ENCODE results near the gene RNF223. TPM values are rescaled to one million over a fixed set of nuclear protein-coding genes. Genes with fewer than 3 reads are reported as not detected.

Gene RNF223
- total and polyA plus RNA-seq, 2 of the 13 experiments (the other 11 are each of a cell fraction or from before 2014, with no cell fraction given): 0.03 TPM; not detected in 1

DNA sequence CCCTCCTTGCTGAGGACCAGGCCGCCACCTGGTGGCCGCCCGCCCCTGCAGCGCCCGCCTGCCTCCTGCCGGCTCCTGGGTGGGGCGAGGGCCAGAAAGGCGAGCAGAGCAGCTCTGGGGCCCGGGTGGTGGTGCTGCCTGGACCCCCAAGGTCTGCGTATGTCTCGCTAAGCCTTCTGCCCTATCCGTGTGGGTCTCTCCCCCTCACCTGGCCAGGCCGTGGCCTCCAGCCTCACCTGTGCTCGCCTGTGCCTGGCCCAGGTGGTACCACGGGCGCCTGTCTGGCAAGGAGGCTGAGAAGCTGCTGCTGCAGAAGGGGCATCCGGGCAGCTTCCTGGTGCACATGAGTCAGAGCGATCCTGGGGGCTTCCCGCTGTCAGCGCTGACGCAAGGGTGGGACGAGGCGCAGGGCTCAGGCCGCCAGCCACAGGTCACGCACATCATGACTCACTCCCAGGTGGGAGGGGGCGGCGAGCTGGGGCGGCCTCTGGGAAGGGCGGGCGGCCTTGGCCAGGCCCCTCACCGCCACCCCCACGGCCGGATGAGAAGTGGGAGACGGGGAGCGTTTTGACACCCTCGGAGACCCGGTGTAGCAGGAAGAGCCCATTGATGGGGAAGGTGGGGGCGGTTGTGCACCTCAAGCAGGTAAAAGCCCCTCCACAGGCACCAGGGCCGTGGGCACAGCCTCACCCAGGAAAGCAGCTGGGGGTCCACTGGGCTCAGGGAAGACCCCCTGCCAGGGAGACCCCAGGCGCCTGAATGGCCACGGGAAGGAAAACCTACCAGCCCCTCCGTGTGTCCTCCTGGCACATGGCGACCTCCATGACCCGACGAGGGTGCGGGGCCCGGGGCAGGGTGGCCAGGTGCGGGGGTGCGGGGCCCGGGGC, 9.9 kb downstream of the RNF223 start (continued):
- TF ChIP-seq, protein P1, sequence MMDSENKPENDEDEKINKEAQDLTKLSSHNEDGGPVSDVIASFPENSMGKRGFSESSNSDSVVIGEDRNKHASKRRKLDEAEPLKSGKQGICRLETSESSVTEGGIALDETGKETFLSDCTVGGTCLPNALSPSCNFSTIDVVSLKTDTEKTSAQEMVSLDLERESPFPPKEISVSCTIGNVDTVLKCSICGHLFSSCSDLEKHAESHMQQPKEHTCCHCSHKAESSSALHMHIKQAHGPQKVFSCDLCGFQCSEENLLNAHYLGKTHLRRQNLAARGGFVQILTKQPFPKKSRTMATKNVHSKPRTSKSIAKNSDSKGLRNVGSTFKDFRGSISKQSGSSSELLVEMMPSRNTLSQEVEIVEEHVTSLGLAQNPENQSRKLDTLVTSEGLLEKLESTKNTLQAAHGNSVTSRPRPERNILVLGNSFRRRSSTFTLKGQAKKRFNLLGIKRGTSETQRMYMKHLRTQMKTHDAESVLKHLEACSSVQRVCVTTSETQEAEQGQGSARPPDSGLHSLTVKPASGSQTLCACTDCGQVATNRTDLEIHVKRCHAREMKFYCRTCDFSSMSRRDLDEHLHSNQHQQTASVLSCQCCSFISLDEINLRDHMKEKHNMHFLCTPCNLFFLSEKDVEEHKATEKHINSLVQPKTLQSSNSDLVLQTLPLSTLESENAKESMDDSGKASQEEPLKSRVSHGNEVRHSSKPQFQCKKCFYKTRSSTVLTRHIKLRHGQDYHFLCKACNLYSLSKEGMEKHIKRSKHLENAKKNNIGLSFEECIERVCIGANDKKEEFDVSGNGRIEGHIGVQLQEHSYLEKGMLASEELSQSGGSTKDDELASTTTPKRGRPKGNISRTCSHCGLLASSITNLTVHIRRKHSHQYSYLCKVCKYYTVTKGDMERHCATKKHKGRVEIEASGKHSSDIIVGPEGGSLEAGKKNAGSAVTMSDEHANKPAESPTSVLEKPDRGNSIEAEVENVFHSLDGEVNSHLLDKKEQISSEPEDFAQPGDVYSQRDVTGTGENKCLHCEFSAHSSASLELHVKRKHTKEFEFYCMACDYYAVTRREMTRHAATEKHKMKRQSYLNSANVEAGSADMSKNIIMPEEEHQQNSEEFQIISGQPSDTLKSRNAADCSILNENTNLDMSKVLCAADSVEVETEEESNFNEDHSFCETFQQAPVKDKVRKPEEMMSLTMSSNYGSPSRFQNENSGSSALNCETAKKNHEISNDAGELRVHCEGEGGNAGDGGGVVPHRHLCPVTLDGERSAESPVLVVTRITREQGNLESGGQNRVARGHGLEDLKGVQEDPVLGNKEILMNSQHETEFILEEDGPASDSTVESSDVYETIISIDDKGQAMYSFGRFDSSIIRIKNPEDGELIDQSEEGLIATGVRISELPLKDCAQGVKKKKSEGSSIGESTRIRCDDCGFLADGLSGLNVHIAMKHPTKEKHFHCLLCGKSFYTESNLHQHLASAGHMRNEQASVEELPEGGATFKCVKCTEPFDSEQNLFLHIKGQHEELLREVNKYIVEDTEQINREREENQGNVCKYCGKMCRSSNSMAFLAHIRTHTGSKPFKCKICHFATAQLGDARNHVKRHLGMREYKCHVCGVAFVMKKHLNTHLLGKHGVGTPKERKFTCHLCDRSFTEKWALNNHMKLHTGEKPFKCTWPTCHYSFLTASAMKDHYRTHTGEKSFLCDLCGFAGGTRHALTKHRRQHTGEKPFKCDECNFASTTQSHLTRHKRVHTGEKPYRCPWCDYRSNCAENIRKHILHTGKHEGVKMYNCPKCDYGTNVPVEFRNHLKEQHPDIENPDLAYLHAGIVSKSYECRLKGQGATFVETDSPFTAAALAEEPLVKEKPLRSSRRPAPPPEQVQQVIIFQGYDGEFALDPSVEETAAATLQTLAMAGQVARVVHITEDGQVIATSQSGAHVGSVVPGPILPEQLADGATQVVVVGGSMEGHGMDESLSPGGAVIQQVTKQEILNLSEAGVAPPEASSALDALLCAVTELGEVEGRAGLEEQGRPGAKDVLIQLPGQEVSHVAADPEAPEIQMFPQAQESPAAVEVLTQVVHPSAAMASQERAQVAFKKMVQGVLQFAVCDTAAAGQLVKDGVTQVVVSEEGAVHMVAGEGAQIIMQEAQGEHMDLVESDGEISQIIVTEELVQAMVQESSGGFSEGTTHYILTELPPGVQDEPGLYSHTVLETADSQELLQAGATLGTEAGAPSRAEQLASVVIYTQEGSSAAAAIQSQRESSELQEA (CRISPR knock-in tag; IDR thresholded peaks at IDR 0.05; ENCODE audit: not compliant biosample characterization): peak; percentile 77
- TF ChIP-seq, protein P2, sequence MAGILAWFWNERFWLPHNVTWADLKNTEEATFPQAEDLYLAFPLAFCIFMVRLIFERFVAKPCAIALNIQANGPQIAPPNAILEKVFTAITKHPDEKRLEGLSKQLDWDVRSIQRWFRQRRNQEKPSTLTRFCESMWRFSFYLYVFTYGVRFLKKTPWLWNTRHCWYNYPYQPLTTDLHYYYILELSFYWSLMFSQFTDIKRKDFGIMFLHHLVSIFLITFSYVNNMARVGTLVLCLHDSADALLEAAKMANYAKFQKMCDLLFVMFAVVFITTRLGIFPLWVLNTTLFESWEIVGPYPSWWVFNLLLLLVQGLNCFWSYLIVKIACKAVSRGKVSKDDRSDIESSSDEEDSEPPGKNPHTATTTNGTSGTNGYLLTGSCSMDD (CRISPR knock-in tag; IDR thresholded peaks at IDR 0.05): no peak
- TF ChIP-seq, protein P3, sequence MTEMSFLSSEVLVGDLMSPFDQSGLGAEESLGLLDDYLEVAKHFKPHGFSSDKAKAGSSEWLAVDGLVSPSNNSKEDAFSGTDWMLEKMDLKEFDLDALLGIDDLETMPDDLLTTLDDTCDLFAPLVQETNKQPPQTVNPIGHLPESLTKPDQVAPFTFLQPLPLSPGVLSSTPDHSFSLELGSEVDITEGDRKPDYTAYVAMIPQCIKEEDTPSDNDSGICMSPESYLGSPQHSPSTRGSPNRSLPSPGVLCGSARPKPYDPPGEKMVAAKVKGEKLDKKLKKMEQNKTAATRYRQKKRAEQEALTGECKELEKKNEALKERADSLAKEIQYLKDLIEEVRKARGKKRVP (CRISPR knock-in tag; IDR thresholded peaks at IDR 0.05): peak in 1 of 2 experiments; percentile 96; a peak in 2 of 4 replicates
- TF ChIP-seq SRY (CRISPR knock-in tag; IDR thresholded peaks at IDR 0.05) (no peak), CCDC6 (CRISPR knock-in tag; IDR thresholded peaks at IDR 0.05) (no peak), ZSCAN22 (CRISPR knock-in tag; IDR thresholded peaks at IDR 0.05) (peak; percentile 49; the same call in 1 of the 2 replicates), WIZ (CRISPR knock-in tag; IDR thresholded peaks at IDR 0.05) (no peak), ZNF274 (CRISPR knock-in tag; IDR thresholded peaks at IDR 0.05) (peak; percentile 89; the same call in 1 of the 2 replicates), RCOR2 (CRISPR knock-in tag; IDR thresholded peaks at IDR 0.05) (no peak), ZSCAN21 (CRISPR knock-in tag; IDR thresholded peaks at IDR 0.05; ENCODE audit: borderline replicate concordance) (no peak), ATM (IDR thresholded peaks at IDR 0.05; ENCODE audit: borderline replicate concordance) (no peak), POLR2G (IDR thresholded peaks at IDR 0.05; ENCODE audit: low read depth, low read length) (peak; percentile 63), ZNF790 (CRISPR knock-in tag; IDR thresholded peaks at IDR 0.05; ENCODE audit: borderline replicate concordance) (no peak; the same call in 1 of the 2 replicates), SSRP1 (CRISPR knock-in tag; IDR thresholded peaks at IDR 0.05) (no peak), HHEX (CRISPR knock-in tag; IDR thresholded peaks at IDR 0.05) (no peak), BATF2 (CRISPR knock-in tag; IDR thresholded peaks at IDR 0.05) (no peak), MNT (IDR thresholded peaks at IDR 0.05) (no peak)

All from HepG2 (cell line).